HG03196 (cell line): ENCODE data around the gene ADAMTS1.
"Not testable (repeated sequence)": the region's sequence is repeated elsewhere in the genome, so short reads cannot be mapped to it uniquely, and the experiment has no call there.

Source experiments
- ATAC-seq: cut with Tn5 transposase; IDR thresholded peaks from one replicate; pipeline ENCODE4 v1.9.1; 2021; ENCODE audit not compliant: unreplicated experiment

Gene ADAMTS1

GRCh38 chr21:26845066-26845758 lies at the start of gene ADAMTS1:
TSS of gene ADAMTS1 (minus strand) at chr21:26845409. CDS start at chr21:26844954, 455 bp downstream.
- ATAC-seq, result no peak

- ATAC-seq, result no peak
These were observed 46.9 kb upstream of the ADAMTS1 start for GRCh38 chr21:26892151-26892550.

GRCh38 chr21:26888931-26889330 lies 43.7 kb upstream of the ADAMTS1 start:
- no peak for ATAC-seq

- ATAC-seq, result no peak
These were observed 43.0 kb upstream of the ADAMTS1 start for GRCh38 chr21:26888256-26888655.

DNA sequence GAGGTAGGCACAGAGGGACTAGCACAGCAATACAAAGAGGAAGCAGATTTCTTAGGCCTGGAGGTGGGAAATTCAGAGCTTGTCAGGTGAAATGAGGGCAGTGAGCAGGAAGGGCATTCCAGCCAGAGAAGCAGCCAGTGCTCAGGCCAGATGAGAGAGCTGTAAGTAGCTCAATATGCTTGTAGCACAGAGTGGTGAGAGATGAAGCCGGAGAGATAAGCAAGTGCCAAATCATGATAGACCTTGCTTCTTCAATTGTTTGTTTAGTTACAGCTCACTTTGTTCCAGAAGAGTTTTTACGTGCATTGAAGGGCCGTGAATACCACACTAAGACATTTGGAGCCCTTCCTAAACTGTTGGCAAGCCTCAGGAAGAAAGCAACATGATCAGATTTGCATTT lies 42.0 kb upstream of the ADAMTS1 start:
- no peak for ATAC-seq

DNA sequence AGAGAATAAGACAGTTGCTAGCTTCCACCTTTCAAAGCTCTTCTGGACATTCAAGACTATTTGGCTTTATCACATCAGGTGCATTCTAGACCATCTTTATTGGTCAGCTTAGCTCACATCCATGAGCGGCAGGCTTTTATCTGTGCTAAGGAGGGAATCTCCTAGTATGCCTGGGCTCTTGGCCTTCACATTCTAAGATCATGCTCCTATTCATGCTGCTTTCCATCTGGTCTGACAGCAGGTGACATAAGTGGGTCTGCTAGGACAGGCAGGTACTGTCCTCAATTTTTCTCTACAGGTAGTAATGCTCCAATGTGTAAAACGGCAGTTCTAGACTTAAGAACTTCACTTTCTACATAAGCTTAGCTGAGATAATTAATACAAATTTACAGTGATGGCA lies 39.2 kb upstream of the ADAMTS1 start:
- ATAC-seq, result no peak

GRCh38 chr21:26883768-26884167 lies 38.6 kb upstream of the ADAMTS1 start:
- no peak for ATAC-seq

DNA sequence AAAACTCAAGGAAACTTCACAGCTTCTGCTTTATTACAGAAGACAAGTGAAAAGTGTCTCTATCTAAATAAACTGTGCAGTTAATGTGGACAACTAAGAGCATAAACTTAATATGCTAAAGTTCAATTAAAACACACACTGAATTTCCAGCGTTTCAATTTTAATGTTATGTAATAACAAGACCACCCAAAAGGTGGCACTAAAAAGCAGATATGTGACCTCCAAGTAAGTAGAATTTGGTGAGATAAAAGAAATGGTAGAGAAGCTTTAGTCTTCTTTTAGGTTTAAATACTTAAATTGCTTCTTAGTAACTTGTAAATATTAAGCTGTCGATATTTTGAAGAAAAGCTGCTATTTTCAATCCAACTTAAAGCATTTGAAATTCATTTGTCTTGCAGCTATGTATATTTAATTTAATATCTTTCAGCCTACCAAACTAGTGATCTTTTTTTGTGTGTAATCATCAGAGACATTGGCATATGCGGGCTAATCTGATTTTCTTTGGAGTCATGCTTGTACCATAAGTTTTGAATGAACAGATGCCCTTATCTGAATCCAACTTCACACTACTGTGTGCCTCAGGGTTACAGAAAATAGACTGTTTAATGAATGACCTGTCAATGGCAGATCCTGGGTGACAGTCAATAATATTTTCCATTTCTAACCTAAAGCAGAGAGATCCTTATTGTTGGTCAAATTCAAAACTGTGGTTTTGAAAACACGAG lies 36.5 kb upstream of the ADAMTS1 start:
- ATAC-seq, result no peak

- ATAC-seq, result no peak
These were observed 31.8 kb upstream of the ADAMTS1 start for GRCh38 chr21:26877018-26877417.

GRCh38 chr21:26874347-26874746 lies 29.1 kb upstream of the ADAMTS1 start:
- no peak for ATAC-seq

DNA sequence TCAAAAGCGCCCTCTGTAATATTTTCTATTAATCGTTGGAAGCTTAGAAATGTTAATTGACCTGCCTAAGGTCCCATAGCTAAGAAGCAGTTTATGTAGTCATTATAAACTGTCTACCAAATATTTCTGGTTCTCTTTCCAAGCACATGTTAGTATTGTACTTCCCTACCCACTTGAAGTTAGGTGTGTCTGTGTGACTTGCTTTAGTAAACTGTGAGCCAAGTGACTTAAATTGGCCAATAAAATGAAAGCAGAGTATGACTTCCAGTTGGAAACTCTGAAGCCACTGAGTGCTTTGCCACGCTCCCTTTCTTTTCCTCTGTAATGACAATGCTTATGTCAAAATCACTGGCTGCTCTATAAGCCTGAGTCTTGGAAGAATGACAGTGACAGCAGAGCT lies 20.6 kb upstream of the ADAMTS1 start:
- no peak for ATAC-seq

- ATAC-seq, result not testable (repeated sequence)
These were observed 11.7 kb upstream of the ADAMTS1 start for GRCh38 chr21:26856871-26857350.

GRCh38 chr21:26854695-26855094 lies 9.5 kb upstream of the ADAMTS1 start:
- not testable (repeated sequence) for ATAC-seq

DNA sequence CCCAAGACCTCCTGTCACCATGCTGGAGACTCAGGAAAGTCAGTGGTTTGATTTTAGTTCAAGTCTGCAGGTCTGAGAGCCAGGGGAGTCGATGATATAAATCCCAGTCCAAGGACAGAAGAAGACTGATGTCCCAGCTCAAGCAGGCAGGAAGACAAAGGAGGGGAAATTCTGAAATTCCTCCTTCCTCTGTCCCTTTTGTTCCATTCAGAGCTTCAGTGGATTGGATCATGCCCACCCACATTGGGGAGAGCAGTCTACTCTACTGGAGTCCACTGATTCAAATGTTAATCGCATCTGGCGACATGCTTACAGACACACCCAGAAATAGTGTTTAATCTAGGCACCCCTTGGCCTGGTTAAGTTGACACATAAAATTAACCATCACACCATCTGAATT lies 7.2 kb upstream of the ADAMTS1 start:
- ATAC-seq, result no peak

GRCh38 chr21:26851109-26851944 lies 6.1 kb upstream of the ADAMTS1 start:
- ATAC-seq, result no peak

DNA sequence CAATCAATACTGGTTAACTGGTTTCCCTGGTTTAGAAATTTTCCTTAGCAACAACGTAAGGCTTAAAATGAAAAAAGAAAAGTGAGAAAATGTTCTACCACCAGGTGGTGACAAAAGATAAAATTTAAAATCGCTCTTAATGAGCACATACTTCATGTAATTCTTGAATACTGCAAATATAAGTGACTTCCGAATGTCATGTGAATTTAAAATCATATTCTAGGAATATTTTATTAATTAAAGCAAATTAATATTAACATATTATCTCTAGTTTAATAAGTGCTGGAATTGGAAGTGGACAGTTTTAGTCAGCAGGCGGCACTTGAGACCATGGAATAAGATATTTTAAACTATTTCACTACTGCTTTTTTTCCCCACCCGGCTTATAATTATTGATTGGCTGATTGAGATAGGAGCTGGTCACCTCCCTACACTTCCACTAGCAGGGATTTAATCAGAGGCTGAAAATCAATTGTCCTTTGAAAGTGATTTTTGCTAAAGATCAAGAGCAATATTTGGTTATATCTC lies 5.0 kb upstream of the ADAMTS1 start:
- ATAC-seq, result no peak

GRCh38 chr21:26849428-26850115 lies 4.4 kb upstream of the ADAMTS1 start:
- ATAC-seq, result no peak

DNA sequence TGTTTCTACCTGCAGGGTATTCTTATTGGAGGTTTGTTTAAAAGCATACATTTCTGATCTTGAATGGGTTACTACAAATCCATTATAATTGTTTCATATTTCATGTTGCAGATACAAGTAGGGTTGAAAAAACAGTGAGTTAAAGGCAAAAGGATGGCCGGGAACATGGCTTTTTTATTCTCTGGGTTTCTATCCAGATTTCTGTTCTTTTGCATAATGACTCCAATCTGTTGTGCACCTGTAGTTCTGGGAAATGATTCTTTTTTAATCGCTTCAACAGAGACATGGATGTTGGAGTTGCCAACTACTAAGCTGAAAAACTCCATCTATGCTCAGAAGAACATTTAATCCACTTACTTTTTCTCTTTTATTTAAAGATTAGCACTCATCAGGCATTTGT lies 2.7 kb upstream of the ADAMTS1 start:
- ATAC-seq, result no peak

DNA sequence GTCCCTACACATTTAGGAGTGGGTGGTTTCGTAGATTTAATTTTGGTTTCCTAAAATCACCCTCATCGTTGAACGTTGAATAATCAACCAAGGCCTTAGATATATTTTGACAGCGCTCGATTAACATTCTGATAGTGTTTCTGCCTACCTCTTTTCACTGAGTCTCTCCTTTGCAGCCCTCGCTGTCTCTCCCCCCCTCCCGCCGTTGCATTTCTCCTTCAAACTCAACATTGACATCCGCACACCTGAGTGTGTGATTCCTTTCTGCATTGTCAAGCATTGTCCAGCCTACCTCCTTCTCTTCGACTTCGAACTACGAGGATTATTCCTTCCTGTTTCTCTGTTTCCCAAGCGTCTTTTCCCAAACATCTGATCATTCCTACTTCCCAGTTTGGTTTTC lies 1.8 kb upstream of the ADAMTS1 start:
- no peak for ATAC-seq

DNA sequence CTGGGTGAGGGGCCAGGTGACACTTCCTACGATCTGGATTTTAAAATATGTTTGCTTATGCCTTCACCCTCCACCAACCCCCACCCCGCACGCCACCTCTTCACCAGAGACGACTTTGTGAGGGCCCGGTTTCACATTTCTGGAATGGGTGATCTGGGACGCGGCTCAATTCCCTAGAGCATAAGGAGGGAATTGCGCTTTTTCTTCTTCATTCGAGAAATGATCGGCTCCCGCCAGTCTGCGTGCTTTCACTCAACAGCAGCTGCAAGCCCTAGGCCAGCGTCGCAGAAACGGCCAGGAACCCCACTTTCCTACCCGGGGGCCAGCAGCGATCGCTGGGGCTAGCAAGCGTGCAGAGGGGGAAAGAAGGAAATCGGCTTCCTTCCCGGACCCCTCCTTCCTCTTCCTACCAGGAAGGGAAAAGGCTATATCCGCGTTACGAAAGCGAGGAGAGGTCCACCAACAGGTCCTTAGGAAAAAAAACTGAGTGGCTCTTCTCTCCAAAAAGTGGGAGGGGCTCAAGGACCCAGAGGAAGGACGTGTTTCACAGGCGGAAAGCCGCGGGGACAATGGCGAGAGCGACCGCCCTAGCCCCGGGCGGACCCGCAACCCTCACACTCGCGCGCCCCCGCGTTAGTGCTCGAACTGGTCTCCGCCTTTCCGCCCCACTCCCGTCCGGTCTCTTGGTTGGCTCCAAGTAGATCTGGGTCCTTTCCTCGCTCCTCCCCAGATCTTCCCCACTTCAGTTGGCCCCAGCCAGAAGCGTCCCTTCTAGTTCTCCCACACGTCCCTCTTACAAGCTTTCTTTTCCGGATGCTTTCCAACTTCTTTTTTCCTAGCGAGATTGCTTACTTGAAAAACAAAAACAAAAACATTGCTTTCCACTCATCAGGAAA lies 1.1 kb upstream of the ADAMTS1 start:
- no peak for ATAC-seq
